Stimulated activated CD4-positive, alpha-beta T cell treated with anti-CD3 and anti-CD28 coated beads, Interleukin-4, amount 100 ng/mL, for 4 hours (primary cell): Measurements from ENCODE around the gene RRAGA.
A peak's percentile ranks its signal among the peaks of the same experiment; 100 is the strongest.
"Not testable (repeated sequence)": the region's sequence is repeated elsewhere in the genome, so short reads cannot be mapped to it uniquely, and the experiment has no call there.

Experiments used
- DNase-seq, 2 experiments: peaks; one replicate each; pipeline ENCODE4 v3.0.0-alpha.2; 2020

Gene RRAGA

GRCh38 chr9:19048966-19049916, at the start of gene RRAGA:
Gene RRAGA, plus strand, starts transcription at chr9:19049427. Its CDS starts 233 bp downstream, at chr9:19049660.
- DNase-seq: peak; percentile 89 to 90

GRCh38 chr9:19000133-19000532, 49.1 kb upstream of the RRAGA start:
- DNase-seq: no peak

- no peak for DNase-seq
Measured at GRCh38 chr9:19009391-19009965, 39.7 kb upstream of the RRAGA start.

GRCh38 chr9:19018201-19018600, 31.0 kb upstream of the RRAGA start:
- DNase-seq: no peak

GRCh38 chr9:19020886-19021455, 28.3 kb upstream of the RRAGA start:
- DNase-seq: no peak

- DNase-seq: not testable (repeated sequence)
Measured at GRCh38 chr9:19021649-19022048, 27.6 kb upstream of the RRAGA start.

GRCh38 chr9:19022206-19022605, 27.0 kb upstream of the RRAGA start:
- no peak for DNase-seq

GRCh38 chr9:19023078-19023477, 26.1 kb upstream of the RRAGA start:
- no peak for DNase-seq

GRCh38 chr9:19026375-19026774, 22.9 kb upstream of the RRAGA start:
- no peak for DNase-seq

GRCh38 chr9:19027825-19028224, 21.4 kb upstream of the RRAGA start:
- no peak for DNase-seq

- no peak for DNase-seq
Measured at GRCh38 chr9:19028835-19029451, 20.3 kb upstream of the RRAGA start.

- DNase-seq: no peak
Measured at GRCh38 chr9:19030899-19031298, 18.3 kb upstream of the RRAGA start.

- no peak for DNase-seq
Measured at GRCh38 chr9:19032406-19032805, 16.8 kb upstream of the RRAGA start.

GRCh38 chr9:19033015-19033414, 16.2 kb upstream of the RRAGA start, which contains the start of gene SAXO1:
Gene SAXO1, minus strand, starts transcription at chr9:19033209. Its CDS starts 301 bp downstream, at chr9:19032908.
- DNase-seq: no peak

- DNase-seq: no peak
Measured at GRCh38 chr9:19036611-19037010, 12.6 kb upstream of the RRAGA start.

- no peak for DNase-seq
Measured at GRCh38 chr9:19049917-19050636, 850 bp downstream of the RRAGA start.

GRCh38 chr9:19050637-19051591, 1.7 kb downstream of the RRAGA start:
- DNase-seq: no peak

- no peak for DNase-seq
Measured at GRCh38 chr9:19057033-19057432, 7.8 kb downstream of the RRAGA start.

- no peak for DNase-seq
Measured at GRCh38 chr9:19074229-19074628, 25.0 kb downstream of the RRAGA start.

- no peak for DNase-seq
Measured at GRCh38 chr9:19074836-19075235, 25.6 kb downstream of the RRAGA start.

- no peak for DNase-seq
Measured at GRCh38 chr9:19085295-19085694, 36.1 kb downstream of the RRAGA start.
